ENCODE measurements around the gene QARS1. TPM values are rescaled to one million over a fixed set of nuclear protein-coding genes. Genes with fewer than 3 reads are reported as not detected.

The QARS1 gene
- total RNA-seq (2014; rRNA removed; shearing (Covaris generic)) (301 and 373 TPM in 2 replicates), polyA plus RNA-seq (2016; fragmentation: Nextera tagmentation; extraction: Ambion mirVana) (173 and 189 TPM in 2 replicates)
- long read RNA-seq, transcript QARS-201 (24 exons, 2,827 nt), result major isoform, 64 of 118 reads
- long read RNA-seq, transcript QARS-209 (23 exons, 2,362 nt), result minor isoform, 13 of 118 reads
- long read RNA-seq, partial matches to known transcripts, result 26 of 118 reads
- long read RNA-seq, other reads (novel, unspliced or antisense), result 15 of 118 reads

DNA sequence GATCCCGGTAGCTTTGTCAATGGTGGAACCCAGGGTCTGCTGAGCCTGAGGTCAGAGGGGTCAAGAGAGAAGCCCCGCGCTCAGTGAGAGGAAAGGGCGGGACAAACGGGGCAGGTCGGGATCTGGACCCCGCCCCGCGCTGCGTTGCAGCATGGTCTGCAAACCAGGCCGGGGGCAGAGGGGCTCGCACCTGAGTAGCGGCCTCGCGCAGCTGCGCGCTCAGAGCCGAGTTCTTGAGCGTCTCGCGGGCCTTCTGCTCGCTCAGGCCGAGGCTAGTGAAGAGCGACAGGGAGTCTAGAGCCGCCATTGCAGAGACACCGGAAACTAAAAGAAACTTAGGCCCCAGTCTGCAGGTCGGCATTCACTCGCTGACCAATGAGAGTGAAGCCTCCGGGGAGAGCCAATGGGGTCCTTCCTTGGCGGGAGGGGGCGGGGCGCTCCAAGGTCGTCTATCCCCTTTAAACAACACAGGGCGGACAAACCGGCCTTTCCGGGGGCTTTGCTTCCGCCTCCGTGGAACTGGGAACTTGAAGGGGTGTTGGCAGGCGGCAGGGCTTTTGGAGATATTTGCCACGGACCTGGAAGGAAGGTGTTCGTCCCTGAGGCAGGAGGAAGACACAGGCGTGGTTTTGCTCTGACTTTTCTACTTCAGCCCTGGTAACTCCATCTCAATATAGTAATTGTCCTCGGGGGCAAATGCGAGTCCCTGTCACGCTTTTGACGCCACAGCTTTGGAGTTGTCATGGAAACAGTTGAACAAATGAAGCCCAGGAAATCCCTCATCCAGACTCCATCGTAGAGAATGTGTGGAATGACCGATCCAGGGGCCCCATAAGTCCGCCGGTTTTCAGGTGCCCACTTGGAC lies at the start of gene QARS1:
TSS of gene QARS1 (minus strand) at position 331 of the 865 bp plus-strand sequence. CDS start at position 307, 24 bp downstream.
- Histone ChIP-seq H3K27ac (ENCODE audit: low read depth) (peak within 1 kb of the TSS; percentile 82), H3K4me1 (ENCODE audit: insufficient read depth) (peaks cover 14% of the 10 kb centered on the region), H3K4me2 (peak within 1 kb of the TSS; percentile 100), H3K36me3 (ENCODE audit: insufficient read depth) (peaks cover 24% of the 10 kb centered on the region), H3F3A (replicated peaks; ENCODE audit: low read depth) (peaks cover 17% of the 10 kb centered on the region; the same call in 1 of the 2 replicates), H3K9me2 (ENCODE audit: insufficient read depth) (no peaks in the 10 kb centered on the region), H3K79me2 (replicated peaks; ENCODE audit: insufficient read depth) (peaks cover 10% of the 10 kb centered on the region), H3K27me3 (ENCODE audit: insufficient read depth) (no peaks in the 10 kb centered on the region), H4K20me1 (replicated peaks; ENCODE audit: insufficient read depth) (no peaks in the 10 kb centered on the region; the same call in 1 of the 2 replicates), H3K4me3 (peak within 1 kb of the TSS; percentile 88), H2AFZ (peak within 1 kb of the TSS; percentile 89; the same call in 1 of the 2 replicates)
- peak; percentile 83 for TF ChIP-seq POLR2AphosphoS5 (IDR thresholded peaks at IDR 0.05; ENCODE audit: low read depth)
- TF ChIP-seq CREB1 (CRISPR knock-in tag; IDR thresholded peaks at IDR 0.05; ENCODE audit: low read depth), result 0 out of 2 replicates have a peak, but pooled peaks have one; percentile 18
- TF ChIP-seq STAT1 (IDR thresholded peaks at IDR 0.05; ENCODE audit: unreplicated experiment), result no peak
- no peak for TF ChIP-seq ZNF331 (CRISPR knock-in tag; IDR thresholded peaks at IDR 0.05; ENCODE audit: low read depth)
- no peak for TF ChIP-seq ZNF462 (CRISPR knock-in tag; IDR thresholded peaks at IDR 0.05)
- no peak for TF ChIP-seq EZH2 (IDR thresholded peaks at IDR 0.05; ENCODE audit: low read depth, unreplicated experiment)
- TF ChIP-seq, protein P1, sequence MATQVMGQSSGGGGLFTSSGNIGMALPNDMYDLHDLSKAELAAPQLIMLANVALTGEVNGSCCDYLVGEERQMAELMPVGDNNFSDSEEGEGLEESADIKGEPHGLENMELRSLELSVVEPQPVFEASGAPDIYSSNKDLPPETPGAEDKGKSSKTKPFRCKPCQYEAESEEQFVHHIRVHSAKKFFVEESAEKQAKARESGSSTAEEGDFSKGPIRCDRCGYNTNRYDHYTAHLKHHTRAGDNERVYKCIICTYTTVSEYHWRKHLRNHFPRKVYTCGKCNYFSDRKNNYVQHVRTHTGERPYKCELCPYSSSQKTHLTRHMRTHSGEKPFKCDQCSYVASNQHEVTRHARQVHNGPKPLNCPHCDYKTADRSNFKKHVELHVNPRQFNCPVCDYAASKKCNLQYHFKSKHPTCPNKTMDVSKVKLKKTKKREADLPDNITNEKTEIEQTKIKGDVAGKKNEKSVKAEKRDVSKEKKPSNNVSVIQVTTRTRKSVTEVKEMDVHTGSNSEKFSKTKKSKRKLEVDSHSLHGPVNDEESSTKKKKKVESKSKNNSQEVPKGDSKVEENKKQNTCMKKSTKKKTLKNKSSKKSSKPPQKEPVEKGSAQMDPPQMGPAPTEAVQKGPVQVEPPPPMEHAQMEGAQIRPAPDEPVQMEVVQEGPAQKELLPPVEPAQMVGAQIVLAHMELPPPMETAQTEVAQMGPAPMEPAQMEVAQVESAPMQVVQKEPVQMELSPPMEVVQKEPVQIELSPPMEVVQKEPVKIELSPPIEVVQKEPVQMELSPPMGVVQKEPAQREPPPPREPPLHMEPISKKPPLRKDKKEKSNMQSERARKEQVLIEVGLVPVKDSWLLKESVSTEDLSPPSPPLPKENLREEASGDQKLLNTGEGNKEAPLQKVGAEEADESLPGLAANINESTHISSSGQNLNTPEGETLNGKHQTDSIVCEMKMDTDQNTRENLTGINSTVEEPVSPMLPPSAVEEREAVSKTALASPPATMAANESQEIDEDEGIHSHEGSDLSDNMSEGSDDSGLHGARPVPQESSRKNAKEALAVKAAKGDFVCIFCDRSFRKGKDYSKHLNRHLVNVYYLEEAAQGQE (IDR thresholded peaks at IDR 0.05; ENCODE audit: unreplicated experiment), result peak; percentile 29
- no peak for TF ChIP-seq EZH2phosphoT487 (IDR thresholded peaks at IDR 0.05; ENCODE audit: unreplicated experiment)
- peak; percentile 98 for ATAC-seq
- DNase-seq (ENCODE audit: low spot score), result peak; percentile 98
- peaks cover 55% of the 10 kb centered on the region for H3K36me3 Mint-ChIP-seq (ENCODE audit: low read depth)
- H3K27ac Mint-ChIP-seq, result peak within 1 kb of the TSS; percentile 99
- peaks cover 24% of the 10 kb centered on the region for H3K4me1 Mint-ChIP-seq
- H3K27me3 Mint-ChIP-seq (ENCODE audit: insufficient read depth, low read depth, poor library complexity), result peaks cover 17% of the 10 kb centered on the region
- peak within 1 kb of the TSS; percentile 99 for H3K4me3 Mint-ChIP-seq
- no peaks in the 10 kb centered on the region for H3K9me3 Mint-ChIP-seq
